Fibroblast of lung (primary cell): Measurements from ENCODE around the gene MRPL19. TPM values are rescaled to one million over a fixed set of nuclear protein-coding genes. Genes with fewer than 3 reads are reported as not detected.

Experiments
- DNase-seq, 2 donors: peaks; one replicate each; pipeline versions ENCODE4 v3.0.0 to v3.0.0-alpha.2; 2010; ENCODE audit warnings: low read depth in 2 of 2
- H2AFZ ChIP-seq: 2 replicates; pipeline ENCODE4 v1.5.1; 2012; ENCODE audit warnings: low read length, control low read depth, inconsistent platforms
- H3K27ac ChIP-seq: 2 replicates; pipeline ENCODE4 v1.5.1; 2011; ENCODE audit warnings: low read length, control low read depth; ENCODE audit not compliant: insufficient read depth
- H3K27me3 ChIP-seq: 2 replicates; pipeline ENCODE4 v1.5.1; 2011; ENCODE audit warnings: mild to moderate bottlenecking, low read length; ENCODE audit not compliant: control insufficient read depth, insufficient read depth
- H3K36me3 ChIP-seq: 2 replicates; pipeline ENCODE4 v1.5.1; 2011; ENCODE audit warnings: low read length; ENCODE audit not compliant: control insufficient read depth, insufficient read depth
- H3K4me1 ChIP-seq: 2 replicates; pipeline ENCODE4 v1.5.1; 2011; ENCODE audit warnings: low read length; ENCODE audit not compliant: control insufficient read depth, insufficient read depth; ENCODE audit errors: extremely low read depth
- H3K4me2 ChIP-seq: 2 replicates; pipeline ENCODE4 v1.5.1; 2011; ENCODE audit warnings: low read length, control low read depth; ENCODE audit not compliant: insufficient read depth; ENCODE audit errors: extremely low read depth
- H3K4me3 ChIP-seq, 4 experiments: fragments of 200-600 bp in 1 of 4; sonication (generic) in 1 of 4; replicated peaks in 1 of 4; 2 replicates each; pipeline ENCODE4 v1.5.1; 2011 to 2016; ENCODE audit warnings: low read length in 4 of 4, low read depth in 3 of 4, mild to moderate bottlenecking in 3 of 4, control low read depth in 2 of 4, inconsistent platforms in 1 of 4, mixed read lengths in 1 of 4; ENCODE audit not compliant: insufficient read depth in 1 of 4; ENCODE audit errors: control extremely low read depth in 1 of 4
- H3K79me2 ChIP-seq: 2 replicates; pipeline ENCODE4 v1.5.1; 2012; ENCODE audit warnings: mild to moderate bottlenecking, low read length, inconsistent platforms; ENCODE audit not compliant: control insufficient read depth, insufficient read depth
- H3K9ac ChIP-seq: 2 replicates; pipeline ENCODE4 v1.5.1; 2011; ENCODE audit warnings: mild to moderate bottlenecking, low read length, control low read depth; ENCODE audit not compliant: insufficient read depth
- H3K9me3 ChIP-seq: 2 replicates; pipeline ENCODE4 v1.5.1; 2012; ENCODE audit warnings: low read depth, low read length; ENCODE audit not compliant: control insufficient read depth, insufficient read depth
- H4K20me1 ChIP-seq: 2 replicates; pipeline ENCODE4 v1.5.1; 2011; ENCODE audit warnings: low read length; ENCODE audit not compliant: control insufficient read depth, insufficient read depth; ENCODE audit errors: extremely low read depth
- EZH2 ChIP-seq: IDR thresholded peaks from 2 replicates; pipeline ENCODE4 v1.5.1; 2012; ENCODE audit warnings: low read length, control low read depth, mild to moderate bottlenecking; ENCODE audit errors: missing control alignments
- polyA plus RNA-seq, 2 donors: library from polyadenylated mRNA; depleted of rRNA in 1 of 2; stranded (reverse) in 1 of 2; unstranded in 1 of 2; fragments of >200 nt; gene quantifications; 2 replicates each; pipeline ENCODE4 v1.2.1, GENCODE V29; 2011 to 2012; ENCODE audit warnings: missing spikeins in 1 of 2
- total RNA-seq: library from RNA; depleted of rRNA; stranded (reverse); fragments of >200 nt; gene quantifications from 2 replicates; pipeline ENCODE4 v1.2.1, GENCODE V29; 2014
- TF ChIP-seq, protein P1 (sequence below), 2 donors: IDR thresholded peaks in 1 of 2; conservative IDR thresholded peaks in 1 of 2; 1 replicate in 1 of 2; 2 replicates in 1 of 2; pipeline ENCODE4 v1.5.1; 2011 to 2012; ENCODE audit warnings: low read length in 2 of 2, control low read depth in 1 of 2, inconsistent platforms in 1 of 2, low read depth in 1 of 2, mild to moderate bottlenecking in 1 of 2

Gene MRPL19
- total and polyA plus RNA-seq, 2 donors (not counting 1 experiment from before 2014, with no cell fraction given) = 36.2 to 39.3 TPM

DNA sequence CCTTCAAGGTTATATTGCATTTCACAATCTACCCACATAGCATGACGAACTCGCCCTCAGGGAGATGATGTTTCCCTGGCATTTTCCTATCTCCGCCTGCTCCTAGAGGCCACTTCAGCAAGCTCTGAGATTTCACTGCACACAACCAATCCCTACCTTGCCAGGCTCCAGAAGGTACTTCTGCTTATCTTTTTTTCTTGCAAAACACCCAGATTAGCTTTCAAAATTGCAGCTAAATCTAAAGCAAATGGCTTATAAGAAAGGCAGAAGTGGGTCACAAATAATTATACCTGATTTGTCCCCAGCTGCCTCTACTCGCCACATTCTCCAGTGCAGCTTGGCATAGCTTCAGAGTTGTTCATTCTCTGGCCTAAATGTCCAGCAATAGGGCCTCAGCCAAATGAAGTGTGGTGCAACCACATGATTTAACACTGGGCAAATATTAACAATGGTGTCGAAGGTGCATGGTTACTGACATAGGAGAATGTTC is 32.4 kb upstream of the MRPL19 start:
- Histone ChIP-seq H4K20me1 (no peaks in the 10 kb centered on the region), H3K27ac (no peak overlapping the region), H3K4me3 (no peak overlapping the region), H3K4me1 (no peaks in the 10 kb centered on the region), H3K36me3 (no peaks in the 10 kb centered on the region), H3K79me2 (no peaks in the 10 kb centered on the region), H2AFZ (no peak overlapping the region), H3K4me2 (no peak overlapping the region), H3K27me3 (peaks cover 10% of the 10 kb centered on the region), H3K9me3 (no peaks in the 10 kb centered on the region), H3K9ac (no peak overlapping the region)
- no peak for DNase-seq
- no peak for TF ChIP-seq EZH2
- TF ChIP-seq, protein P1, sequence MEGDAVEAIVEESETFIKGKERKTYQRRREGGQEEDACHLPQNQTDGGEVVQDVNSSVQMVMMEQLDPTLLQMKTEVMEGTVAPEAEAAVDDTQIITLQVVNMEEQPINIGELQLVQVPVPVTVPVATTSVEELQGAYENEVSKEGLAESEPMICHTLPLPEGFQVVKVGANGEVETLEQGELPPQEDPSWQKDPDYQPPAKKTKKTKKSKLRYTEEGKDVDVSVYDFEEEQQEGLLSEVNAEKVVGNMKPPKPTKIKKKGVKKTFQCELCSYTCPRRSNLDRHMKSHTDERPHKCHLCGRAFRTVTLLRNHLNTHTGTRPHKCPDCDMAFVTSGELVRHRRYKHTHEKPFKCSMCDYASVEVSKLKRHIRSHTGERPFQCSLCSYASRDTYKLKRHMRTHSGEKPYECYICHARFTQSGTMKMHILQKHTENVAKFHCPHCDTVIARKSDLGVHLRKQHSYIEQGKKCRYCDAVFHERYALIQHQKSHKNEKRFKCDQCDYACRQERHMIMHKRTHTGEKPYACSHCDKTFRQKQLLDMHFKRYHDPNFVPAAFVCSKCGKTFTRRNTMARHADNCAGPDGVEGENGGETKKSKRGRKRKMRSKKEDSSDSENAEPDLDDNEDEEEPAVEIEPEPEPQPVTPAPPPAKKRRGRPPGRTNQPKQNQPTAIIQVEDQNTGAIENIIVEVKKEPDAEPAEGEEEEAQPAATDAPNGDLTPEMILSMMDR (conservative IDR thresholded peaks at IDR 0.05 in 1 of 2, IDR thresholded peaks at IDR 0.05 in 1 of 2; ENCODE audit: low read depth in 1 of 2, low read length in 2 of 2) = no peak

DNA sequence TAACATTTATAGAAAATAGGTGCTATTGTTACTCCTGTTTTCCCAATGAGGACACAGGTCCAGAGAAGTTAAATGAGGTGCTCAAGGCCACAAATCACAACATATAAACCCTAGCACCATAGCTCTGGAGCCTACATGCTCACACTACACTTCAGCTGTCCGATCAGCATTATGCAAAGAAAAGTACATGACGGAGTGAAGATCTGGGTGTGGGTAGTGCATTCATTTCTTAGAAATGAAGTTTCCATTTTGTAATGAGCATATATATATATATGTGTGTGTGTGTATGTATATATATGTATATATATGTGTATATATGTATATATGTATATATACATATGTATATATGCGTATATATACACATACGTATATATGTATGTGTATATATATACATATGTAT is 30.2 kb upstream of the MRPL19 start:
- no peak for TF ChIP-seq EZH2
- TF ChIP-seq, protein P1 (conservative IDR thresholded peaks at IDR 0.05 in 1 of 2, IDR thresholded peaks at IDR 0.05 in 1 of 2; ENCODE audit: low read depth in 1 of 2, low read length in 2 of 2) = no peak
- Histone ChIP-seq H3K79me2 (no peaks in the 10 kb centered on the region), H3K27me3 (peaks cover 10% of the 10 kb centered on the region), H4K20me1 (no peaks in the 10 kb centered on the region), H2AFZ (no peak overlapping the region), H3K36me3 (no peaks in the 10 kb centered on the region), H3K27ac (no peak overlapping the region), H3K4me3 (no peak overlapping the region), H3K9ac (no peak overlapping the region), H3K4me2 (no peak overlapping the region), H3K4me1 (peaks cover 3% of the 10 kb centered on the region), H3K9me3 (no peaks in the 10 kb centered on the region)
- no peak for DNase-seq

DNA sequence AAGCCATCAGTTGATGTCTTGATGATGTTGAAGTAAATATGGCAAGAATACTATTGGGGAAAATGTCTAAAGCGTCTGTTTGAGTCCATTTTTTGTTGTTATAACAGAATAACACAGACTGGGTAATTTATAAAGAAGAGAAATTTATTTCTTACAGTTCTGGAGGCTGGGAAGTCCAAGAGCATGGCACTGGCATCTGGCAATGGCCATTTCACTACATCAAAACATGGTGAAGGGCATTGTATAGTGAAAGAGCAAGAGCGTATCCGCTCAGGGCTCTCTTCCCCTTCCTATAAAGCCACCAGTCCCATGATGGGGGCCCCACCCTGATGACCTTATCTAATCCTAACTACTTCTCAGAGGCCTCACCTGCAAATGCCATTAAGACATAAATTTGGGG is 29.6 kb upstream of the MRPL19 start:
- Histone ChIP-seq H3K27me3 (peaks cover 6% of the 10 kb centered on the region), H4K20me1 (no peaks in the 10 kb centered on the region), H3K4me1 (peaks cover 3% of the 10 kb centered on the region), H3K4me3 (no peak overlapping the region), H3K4me2 (no peak overlapping the region), H3K27ac (no peak overlapping the region), H3K36me3 (no peaks in the 10 kb centered on the region), H3K79me2 (no peaks in the 10 kb centered on the region), H2AFZ (no peak overlapping the region), H3K9ac (no peak overlapping the region), H3K9me3 (no peaks in the 10 kb centered on the region)
- DNase-seq = no peak
- TF ChIP-seq, protein P1 (conservative IDR thresholded peaks at IDR 0.05 in 1 of 2, IDR thresholded peaks at IDR 0.05 in 1 of 2; ENCODE audit: low read depth in 1 of 2, low read length in 2 of 2) = no peak
- no peak for TF ChIP-seq EZH2
